GM21528 (cell line): Measurements from ENCODE around the gene TENT4A.

Experiments
- ATAC-seq: cut with Tn5 transposase; IDR thresholded peaks from one replicate; pipeline ENCODE4 v1.9.1; 2021; ENCODE audit warnings: mild to moderate bottlenecking, moderate library complexity; ENCODE audit not compliant: unreplicated experiment, low FRiP score

TENT4A gene

DNA sequence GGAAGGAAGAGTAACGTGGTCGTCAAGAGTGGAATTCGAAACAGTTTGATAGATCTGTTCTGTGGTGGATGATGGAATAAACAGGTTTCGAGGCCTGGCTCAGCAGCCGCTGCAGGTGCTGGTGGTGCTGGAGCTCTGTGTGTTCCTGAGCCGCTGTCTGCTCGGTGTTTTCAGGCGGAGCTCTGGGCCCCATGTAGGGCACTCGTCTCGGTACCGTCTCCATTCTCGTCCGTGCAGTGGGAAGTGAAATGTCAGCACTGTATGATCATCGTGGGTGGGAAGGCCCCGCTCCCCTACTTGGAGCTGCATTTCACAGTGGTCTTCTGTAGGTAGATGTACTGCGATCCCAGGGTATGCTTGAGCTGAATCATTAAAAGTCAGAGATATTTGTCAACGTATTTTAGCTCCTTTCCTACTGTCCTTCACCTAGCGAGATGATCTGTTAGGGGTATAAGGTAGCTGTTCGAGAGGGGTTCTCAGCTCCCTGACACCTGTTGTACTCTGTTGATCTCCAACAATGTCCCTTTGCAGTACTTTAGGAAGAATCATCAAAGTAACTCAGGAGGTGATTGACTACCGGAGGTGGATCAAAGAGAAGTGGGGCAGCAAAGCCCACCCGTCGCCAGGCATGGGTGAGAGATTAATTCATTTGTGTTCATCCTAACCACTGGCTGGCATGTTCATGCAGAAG, 35.9 kb downstream of the TENT4A start:
- ATAC-seq: no peak

DNA sequence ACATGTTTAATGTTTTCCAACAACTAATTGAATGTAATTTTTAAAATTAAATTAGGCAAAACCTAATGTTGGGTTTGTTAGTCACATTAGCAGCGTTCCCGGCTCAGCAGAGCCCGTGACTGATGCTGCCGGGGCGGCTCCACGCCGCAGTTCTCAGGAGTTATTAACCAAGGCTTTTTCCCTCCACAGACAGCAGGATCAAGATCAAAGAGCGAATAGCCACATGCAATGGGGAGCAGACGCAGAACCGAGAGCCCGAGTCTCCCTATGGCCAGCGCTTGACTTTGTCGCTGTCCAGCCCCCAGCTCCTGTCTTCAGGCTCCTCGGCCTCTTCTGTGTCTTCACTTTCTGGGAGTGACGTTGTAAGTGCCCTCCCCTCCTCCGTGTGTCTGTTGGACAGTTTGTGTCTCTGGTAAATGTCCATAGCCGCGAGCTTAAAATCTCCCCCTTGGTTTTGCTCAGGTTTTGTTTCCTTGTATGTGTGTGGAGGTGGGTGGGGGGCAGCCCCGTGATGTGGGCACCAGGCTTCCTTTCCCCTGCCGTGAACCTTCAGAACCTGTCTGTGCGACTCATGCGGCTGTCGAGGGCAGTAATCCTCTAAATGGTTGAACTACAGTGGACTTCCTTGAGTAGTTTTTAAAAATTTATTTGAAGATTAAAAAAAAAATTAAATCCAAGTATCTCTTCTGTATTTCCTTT, 37.1 kb downstream of the TENT4A start:
- ATAC-seq: no peak

DNA sequence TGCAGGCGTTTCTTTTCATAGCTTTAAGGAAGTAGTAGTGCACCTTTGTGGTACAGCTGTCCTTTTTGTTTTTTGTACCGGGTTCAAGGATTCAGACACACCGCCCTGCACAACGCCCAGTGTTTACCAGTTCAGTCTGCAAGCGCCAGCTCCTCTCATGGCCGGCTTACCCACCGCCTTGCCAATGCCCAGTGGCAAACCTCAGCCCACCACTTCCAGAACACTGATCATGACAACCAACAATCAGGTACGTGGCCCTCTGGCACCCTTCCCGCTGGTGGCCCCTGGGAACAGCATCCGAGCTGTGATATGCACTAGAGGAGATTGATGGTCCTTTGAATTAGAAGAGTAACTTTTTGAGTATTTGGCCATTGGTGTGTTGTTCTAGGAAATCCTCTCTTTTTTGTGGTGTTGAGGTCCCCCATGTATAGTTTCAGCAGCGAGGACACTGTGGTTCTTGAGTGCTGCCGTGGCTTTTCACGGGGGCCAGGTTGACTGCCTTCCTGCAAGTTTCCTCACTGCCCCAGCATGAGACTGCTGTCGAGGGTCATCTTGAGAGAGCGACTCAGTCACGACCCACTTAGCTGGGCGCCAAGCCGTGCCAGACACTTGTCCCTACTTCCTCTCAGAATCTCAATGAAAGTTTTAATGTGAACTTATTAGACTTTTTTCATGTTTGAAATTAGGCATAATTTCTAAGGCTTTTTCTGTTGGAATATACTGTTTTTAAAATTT, 37.9 kb downstream of the TENT4A start:
- no peak for ATAC-seq

DNA sequence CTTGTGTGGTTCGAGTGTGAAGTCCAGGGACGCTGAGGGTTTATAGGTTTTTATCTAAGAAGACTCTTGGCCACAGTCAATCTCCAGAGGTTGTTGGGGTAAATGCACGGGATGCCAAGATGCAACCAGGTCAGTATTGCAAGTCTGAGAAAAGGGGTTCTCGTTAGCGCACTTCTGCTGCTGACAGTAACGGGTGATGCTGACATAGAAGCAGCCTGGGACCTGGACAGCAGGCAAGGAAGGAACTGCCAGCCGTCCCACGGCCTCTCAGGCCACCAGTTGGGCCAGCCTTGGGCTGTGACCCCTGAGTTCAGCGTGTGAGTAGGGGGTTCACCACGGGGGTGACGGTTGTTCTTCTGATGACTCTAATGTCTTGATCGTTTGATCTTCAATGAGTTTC, 39.0 kb downstream of the TENT4A start:
- no peak for ATAC-seq

DNA sequence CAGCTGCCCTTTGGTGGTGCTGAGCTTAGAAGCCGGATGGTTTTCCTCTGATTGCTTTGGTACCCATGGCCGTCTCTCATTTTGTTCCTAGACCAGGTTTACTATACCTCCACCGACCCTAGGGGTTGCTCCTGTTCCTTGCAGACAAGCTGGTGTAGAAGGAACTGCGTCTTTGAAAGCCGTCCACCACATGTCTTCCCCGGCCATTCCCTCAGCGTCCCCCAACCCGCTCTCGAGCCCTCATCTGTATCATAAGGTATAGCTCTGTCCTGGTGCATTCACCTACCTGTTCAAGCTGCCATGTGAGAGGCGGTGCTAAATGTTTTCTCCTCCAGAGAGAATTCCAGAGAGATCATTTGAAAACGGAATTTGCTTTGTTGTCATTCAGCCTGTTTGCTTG, 39.5 kb downstream of the TENT4A start:
- ATAC-seq: no peak

DNA sequence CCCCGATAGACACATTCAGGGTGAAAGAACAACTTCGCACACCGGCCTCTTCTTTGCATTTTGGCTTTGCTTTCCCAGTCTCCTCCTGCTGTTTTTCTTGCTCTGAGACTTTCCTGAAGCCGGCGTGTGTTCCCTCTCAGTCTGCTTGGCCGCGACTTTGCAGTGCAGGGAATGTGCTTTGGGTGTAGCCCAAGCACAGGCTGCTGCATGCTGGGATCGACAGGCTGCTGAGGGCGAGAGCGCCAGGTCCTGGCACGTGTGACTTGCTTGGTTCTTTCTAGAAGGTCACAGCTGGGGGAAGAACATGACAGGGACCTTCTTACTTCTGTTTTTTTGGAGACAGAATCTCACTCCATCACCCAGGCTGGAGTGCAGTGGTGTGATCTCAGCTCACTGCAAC, 40.6 kb downstream of the TENT4A start:
- no peak for ATAC-seq

DNA sequence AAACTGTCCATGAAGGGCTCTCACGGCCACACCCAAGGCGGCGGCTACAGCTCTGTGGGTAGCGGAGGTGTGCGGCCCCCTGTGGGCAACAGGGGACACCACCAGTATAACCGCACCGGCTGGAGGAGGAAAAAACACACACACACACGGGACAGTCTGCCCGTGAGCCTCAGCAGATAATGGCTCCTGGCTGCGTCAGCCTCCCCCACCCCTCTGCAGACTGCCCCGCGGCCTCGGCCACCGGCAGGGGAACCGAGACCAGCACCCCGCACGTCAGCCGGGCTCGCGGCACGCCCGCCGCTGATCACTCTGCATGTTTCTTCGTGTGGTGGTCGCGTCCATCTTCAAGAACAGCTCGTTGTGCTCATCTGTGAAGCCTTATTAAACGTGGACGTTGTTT, 41.5 kb downstream of the TENT4A start:
- no peak for ATAC-seq

DNA sequence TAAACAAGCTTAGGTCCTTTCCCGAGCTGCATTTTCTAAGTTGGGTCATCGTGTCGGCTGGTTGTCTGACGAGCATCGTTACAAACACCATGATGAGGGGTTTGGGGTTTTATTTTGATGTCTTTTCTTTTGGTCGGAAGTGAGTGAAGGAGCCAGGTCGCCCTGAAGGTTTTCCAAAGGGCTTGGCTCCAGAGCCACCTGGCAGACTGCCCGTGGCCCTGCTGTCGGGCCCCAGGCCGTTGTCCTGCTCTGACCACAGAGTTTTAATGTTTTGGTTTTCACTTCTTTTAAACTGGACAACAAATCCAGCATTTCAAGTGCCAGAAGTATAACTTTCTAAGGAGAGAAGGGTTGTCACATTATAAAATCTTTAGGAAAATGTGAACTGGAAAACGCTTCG, 42.3 kb downstream of the TENT4A start:
- no peak for ATAC-seq

DNA sequence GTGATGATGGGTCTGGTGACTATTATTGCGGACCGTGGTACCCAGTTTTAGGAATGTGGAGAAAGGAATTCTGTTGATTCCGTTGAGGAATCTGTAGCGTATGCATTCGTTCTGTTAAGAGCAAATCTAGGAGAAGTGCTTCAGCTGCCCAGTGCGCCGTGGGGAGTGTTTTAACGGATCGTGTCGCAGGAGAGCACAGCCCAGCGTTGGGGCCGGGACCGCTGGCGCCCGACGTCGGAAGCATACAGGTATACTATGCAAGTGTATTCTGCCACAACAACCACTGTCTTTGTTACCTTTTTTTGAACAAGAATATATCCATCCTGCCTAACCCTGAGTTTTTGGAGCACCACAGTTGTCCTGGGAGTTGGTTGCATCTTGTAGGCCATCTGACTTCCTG, 42.7 kb downstream of the TENT4A start:
- ATAC-seq: no peak

DNA sequence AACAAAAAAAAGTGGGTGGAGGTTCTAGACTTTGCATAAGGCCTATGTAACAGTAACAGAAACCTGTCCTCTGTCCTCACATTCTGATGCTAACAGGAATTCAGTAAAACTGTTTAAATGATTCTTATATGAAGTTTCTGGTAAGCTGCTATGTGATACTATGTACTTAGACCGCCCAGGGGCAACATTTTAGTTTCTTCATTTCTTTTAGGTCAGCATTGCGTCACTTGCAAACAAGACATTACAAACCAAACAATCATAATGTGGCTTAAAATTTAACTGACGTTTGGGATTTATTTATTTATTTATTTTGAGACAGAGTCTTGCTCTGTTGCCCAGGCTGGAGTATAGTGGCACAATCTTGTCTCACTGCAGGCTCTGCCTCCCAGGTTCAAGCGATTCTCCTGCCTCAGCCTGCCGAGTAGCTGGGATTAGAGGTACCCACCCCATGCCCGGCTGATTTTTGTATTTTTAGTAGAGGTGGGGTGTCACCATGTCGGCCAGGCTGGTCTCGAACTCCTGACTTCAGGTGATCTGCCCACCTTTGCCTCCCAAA, 44.3 kb downstream of the TENT4A start:
- no peak for ATAC-seq

DNA sequence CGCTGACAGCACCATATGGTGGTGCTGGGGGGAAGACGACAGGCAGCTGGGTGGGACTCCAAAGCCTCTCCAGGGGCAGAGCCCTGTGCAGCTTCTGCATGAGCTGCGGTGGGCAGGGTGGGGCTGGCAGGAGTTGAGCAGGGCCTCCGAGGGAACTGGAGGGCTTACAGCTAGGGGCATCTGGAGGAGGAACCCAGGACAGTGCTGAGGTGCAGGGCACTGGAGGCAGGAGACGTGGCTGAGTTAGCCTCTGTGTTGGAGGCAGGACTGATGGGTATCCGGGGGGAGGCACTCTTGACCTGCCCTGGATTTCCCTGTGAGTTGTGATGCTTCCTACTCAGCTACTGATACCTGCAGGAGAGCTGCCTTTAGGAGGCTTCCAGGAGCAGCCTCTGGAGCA, 45.0 kb downstream of the TENT4A start:
- ATAC-seq: no peak

DNA sequence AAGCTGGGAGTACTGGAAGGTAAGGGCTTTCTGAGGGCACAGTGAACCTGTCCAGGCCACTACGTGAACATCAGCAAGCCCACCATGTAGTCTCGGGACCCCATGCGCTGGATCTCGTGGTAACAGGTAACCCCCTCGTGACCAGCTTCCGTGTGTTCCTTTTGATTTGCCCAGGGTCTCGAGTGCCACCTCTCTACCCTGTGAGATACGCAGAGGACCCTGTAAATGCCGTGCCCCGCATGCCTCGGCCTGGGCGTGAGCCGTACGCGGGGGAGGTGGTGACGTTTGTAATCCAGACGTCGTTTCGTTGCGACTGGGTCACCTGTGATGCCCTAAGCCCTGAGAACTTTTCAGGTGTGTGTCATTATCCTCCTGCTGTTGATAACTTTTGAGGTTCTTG, 45.5 kb downstream of the TENT4A start:
- ATAC-seq: no peak

DNA sequence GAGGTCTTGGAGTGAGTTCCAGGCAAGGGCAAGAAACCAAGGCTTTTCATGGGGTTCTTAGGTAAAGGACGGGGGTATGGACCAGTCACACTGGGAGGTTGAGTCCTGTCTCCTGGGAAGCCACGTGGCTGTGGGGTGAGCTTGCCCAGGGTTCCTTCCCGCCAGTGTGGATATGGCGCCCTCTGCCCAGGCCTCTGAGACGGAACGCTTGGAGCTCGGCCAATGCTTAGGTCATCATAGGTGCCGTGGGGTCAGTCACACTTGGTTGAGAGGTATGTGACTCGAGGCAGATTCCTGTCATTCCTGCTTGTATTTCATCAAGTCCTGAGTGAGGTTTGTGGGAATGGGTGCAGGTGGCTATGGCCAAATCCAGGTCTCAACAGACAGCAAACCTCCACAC, 46.2 kb downstream of the TENT4A start:
- no peak for ATAC-seq

DNA sequence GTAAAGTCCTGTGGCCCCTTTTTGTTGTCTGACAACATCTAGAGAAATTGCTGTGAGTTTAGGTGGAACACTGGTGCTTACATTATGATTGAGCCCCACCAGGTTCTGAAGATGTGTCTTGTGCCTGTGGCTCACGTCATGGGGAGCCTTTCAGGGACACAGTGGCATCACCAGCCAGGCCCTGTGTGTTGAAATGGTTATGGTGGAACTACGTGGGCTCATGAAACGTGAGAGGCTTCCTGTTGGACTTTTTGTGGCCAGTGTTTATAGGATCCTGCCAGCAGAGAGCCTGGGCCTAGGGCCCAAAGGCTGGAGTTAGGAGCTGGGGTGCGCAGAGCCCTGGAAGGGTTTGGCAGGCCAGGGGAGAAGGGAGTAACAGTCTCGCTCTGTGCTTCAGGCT, 46.8 kb downstream of the TENT4A start:
- no peak for ATAC-seq

DNA sequence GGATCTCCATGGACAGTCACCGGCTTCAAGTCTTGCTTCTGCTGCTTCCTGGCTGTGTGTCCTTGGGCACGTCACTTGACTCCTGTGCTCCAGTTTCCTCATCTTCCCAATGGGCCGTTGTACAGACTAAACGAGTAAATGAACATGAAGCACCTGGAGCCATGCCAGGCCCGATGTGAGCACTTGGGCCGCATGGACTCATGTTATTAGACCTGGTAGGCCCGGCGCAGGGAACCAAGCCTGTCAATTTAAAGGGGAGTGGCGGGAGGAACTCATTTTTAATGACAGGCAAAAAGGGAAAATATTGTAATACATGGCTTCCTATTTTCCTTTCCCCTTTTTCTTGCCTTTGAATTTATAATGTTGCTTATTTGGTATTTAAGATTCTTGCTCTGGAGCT, 47.5 kb downstream of the TENT4A start:
- no peak for ATAC-seq

DNA sequence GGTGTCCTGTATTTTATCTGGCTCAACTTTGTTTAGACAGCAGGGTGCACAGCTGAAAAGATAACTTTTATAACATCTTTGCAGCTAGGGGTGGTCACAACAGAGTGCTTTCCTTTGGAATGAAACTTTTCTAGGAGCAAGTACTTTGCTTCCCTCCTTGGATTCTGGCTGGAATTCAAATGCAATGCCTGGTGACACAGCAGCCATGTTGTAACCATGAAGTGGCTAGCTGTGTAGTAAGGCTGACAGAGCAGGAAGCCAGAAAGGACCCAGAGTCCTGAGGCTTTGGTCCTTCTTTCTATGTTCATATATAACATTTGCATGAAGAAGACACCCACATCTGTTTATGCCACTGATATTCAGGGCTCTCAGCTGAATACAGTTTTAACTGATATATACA, 48.1 kb downstream of the TENT4A start:
- no peak for ATAC-seq

DNA sequence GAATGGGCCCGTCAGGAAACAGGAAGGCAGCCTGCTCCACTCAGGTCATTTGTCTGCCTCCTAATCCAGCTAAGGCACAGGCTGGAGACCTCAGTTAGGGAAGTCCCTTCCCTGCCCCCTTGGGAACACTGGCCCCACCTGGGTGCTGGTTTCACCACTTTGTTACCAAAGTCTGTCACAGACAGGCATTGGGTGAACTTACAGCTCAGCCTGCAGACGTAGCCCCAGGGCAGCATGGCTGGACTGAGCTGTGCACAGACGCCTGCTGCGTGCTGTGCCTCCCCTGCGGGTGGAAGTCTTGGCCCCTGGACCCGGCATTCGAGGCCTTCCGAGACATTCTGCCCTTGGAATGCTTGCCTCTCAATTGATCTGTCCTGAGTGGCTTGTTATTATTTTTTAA, 48.9 kb downstream of the TENT4A start:
- ATAC-seq: no peak

DNA sequence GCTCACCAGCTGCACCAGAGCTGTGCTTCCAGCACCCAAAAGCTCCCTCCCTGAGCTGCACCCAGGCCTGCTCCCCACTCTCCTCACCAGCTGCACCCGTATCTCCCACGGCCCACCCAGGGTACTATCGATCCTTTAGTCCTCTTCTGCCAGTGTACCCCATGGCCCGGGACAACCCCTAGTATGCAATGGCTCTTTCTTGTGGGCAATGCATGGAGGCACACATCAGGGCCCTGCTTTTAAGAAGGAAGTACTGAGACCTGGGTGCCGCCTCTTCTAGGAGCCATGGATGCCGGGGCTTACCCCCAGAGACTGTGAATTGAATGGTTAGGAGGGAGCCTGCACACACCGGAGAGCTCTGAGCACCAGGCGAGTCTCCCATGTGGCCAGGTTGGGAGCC, 49.5 kb downstream of the TENT4A start:
- ATAC-seq: no peak

DNA sequence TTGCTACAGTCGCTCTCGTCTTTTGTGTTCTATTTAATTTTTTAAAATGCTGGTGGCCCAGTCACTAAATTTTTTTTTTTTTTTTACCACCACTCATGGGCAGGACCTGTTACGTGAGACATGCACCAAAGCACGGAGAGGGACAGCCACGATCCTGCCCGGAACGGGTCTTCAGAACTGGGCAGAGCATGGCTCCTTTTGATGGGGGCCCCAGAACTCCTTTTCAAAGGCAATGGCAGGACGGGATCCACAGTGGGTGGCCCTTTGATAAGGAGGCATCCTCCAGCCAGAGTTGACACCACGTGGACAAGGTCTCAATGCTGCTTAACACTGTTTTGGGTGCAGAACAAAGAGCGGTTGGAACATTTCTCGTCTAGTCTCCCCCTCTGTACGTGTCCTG, 50.0 kb downstream of the TENT4A start:
- no peak for ATAC-seq

DNA sequence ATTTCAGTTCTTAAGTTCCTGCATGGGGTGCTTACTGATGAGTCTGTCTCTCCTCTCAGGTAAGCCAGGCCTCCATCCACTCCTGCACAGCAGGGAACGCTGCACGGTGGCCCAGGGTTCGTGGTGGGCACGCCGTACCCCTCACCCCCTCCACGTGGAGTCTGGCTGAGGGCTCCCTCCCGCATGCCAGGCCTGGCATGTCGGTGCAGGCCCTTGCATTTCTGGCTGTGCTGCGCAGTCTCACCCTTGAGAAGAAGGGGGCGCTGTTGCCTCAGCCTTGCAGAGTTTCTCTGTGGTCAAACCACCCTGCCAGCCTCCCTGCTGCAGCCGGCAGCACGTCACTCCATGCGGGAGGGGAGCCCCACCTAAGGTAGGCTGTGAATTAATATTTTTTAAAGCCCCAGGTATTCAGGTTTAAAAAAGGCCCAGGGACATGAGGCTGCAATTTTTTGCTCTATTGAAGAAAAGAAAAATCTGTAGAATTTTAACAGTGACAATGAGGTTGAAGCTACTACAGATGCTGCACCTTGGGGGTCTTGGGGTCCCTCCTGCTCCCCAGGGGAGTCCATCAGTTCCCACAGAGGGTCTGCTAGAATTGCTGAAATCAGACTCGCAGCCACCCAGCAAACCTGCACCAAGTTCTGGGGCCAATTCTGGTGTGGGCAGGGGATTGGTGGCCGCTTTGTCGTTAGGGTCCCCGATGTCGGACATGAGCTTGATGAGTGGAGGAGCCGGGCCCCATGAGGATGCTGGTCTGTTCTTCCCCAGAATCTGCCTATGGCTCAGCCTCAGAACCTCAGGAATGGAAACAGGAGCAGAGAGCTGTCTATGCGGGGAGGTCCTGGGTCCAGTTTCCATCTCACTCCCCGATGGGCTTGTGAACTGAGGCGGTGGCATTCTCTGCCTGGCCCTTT, 52.6 kb downstream of the TENT4A start:
- ATAC-seq: peak; percentile 90
